Vagina (tissue), 2 donors: ENCODE measurements around the gene C11orf71. TPM values are rescaled to one million over a fixed set of nuclear protein-coding genes. Genes with fewer than 3 reads are reported as not detected.

Source experiments
- DNase-seq, 2 donors: peaks; one replicate each; pipeline ENCODE4 v3.0.0-alpha.2; 2017; ENCODE audit errors: extremely low spot score in 2 of 2
- H3K27ac ChIP-seq: fragments of 200-600 bp; sonication (generic); one replicate; pipeline ENCODE4 v1.5.1; 2019
- H3K27me3 ChIP-seq: fragments of 200-600 bp; sonication (generic); one replicate; pipeline ENCODE4 v1.5.1; 2019
- H3K36me3 ChIP-seq, 2 donors: fragments of 200-600 bp; sonication (generic); one replicate each; pipeline ENCODE4 v1.5.1; 2017 to 2019
- H3K4me1 ChIP-seq: fragments of 200-600 bp; sonication (generic); one replicate; pipeline ENCODE4 v1.5.1; 2019
- H3K4me3 ChIP-seq, 2 donors: fragments of 200-600 bp; sonication (generic); 1 replicate in 1 of 2; 2 replicates in 1 of 2; pipeline ENCODE4 v1.5.1; 2016 to 2019
- H3K9me3 ChIP-seq: fragments of 200-600 bp; sonication (generic); one replicate; pipeline ENCODE4 v1.5.1; 2019
- CTCF ChIP-seq, 3 experiments: fragments of 450-650 bp in 2 of 3; fragments of 200-600 bp in 1 of 3; sonication (generic) in 1 of 3; IDR thresholded peaks; one replicate each; pipeline ENCODE4 v1.5.1; 2017 to 2019; ENCODE audit warnings: antibody characterized with exemption in 3 of 3, mild to moderate bottlenecking in 2 of 3, moderate library complexity in 2 of 3
- POLR2A ChIP-seq, 2 donors: fragments of 450-650 bp; IDR thresholded peaks; one replicate each; pipeline ENCODE4 v1.6.1; 2017; ENCODE audit warnings: antibody characterized with exemption in 2 of 2, mild to moderate bottlenecking in 2 of 2, moderate library complexity in 2 of 2
- POLR2AphosphoS5 ChIP-seq, 2 donors: sonication (generic); formaldehyde crosslinking; IDR thresholded peaks; one replicate each; pipeline ENCODE4 v1.9.0; 2017; ENCODE audit warnings: antibody characterized with exemption in 2 of 2, mild to moderate bottlenecking in 2 of 2, low read depth in 1 of 2; ENCODE audit not compliant: insufficient read depth in 1 of 2
- intact Hi-C: fragments of 100-400 bp; cut with DNase I; formaldehyde crosslinking; loops from one replicate; pipeline ENCODE4 v1.15.1; 2023
- total RNA-seq: library from RNA; depleted of rRNA; stranded (reverse); fragments of >200 nt; gene quantifications from one replicate; pipeline ENCODE4 v1.2.3, GENCODE V29; 2016

Gene C11orf71
- total RNA-seq, 1 donor from 2014 or later, result 2.7 TPM

GRCh38 chr11:114362326-114362725, 38.0 kb downstream of the C11orf71 start:
- Histone ChIP-seq H3K9me3 (no peaks in the 10 kb centered on the region), H3K4me1 (no peaks in the 10 kb centered on the region), H3K4me3 (no peak overlapping the region), H3K36me3 (no peaks in the 10 kb centered on the region), H3K27me3 (no peaks in the 10 kb centered on the region), H3K27ac (no peak overlapping the region)
- DNase-seq, result no peak
- intact Hi-C loops, result no loop called here
- no peak for TF ChIP-seq CTCF (IDR thresholded peaks at IDR 0.05)
- TF ChIP-seq POLR2A (IDR thresholded peaks at IDR 0.05), result no peak
- TF ChIP-seq POLR2AphosphoS5 (IDR thresholded peaks at IDR 0.05; ENCODE audit: insufficient read depth in 1 of 2, low read depth in 1 of 2), result no peak

- Histone ChIP-seq H3K4me3 (no peak overlapping the region), H3K27ac (no peak overlapping the region), H3K27me3 (no peaks in the 10 kb centered on the region), H3K9me3 (no peaks in the 10 kb centered on the region), H3K36me3 (no peaks in the 10 kb centered on the region), H3K4me1 (no peaks in the 10 kb centered on the region)
- no peak for DNase-seq
- TF ChIP-seq POLR2AphosphoS5 (IDR thresholded peaks at IDR 0.05; ENCODE audit: insufficient read depth in 1 of 2, low read depth in 1 of 2) (no peak), POLR2A (IDR thresholded peaks at IDR 0.05) (no peak), CTCF (IDR thresholded peaks at IDR 0.05) (no peak)
- intact Hi-C loops, result no loop called here
Measured at GRCh38 chr11:114359342-114359741, 41.0 kb downstream of the C11orf71 start.

- Histone ChIP-seq H3K4me1 (no peaks in the 10 kb centered on the region), H3K27me3 (no peaks in the 10 kb centered on the region), H3K4me3 (no peak overlapping the region), H3K9me3 (no peaks in the 10 kb centered on the region), H3K36me3 (no peaks in the 10 kb centered on the region), H3K27ac (no peak overlapping the region)
- TF ChIP-seq POLR2A (IDR thresholded peaks at IDR 0.05) (no peak), POLR2AphosphoS5 (IDR thresholded peaks at IDR 0.05; ENCODE audit: insufficient read depth in 1 of 2, low read depth in 1 of 2) (no peak), CTCF (IDR thresholded peaks at IDR 0.05) (no peak)
- no peak for DNase-seq
- intact Hi-C loops, result no loop called here
Measured at GRCh38 chr11:114358716-114359115, 41.6 kb downstream of the C11orf71 start.

GRCh38 chr11:114354076-114354475, 46.2 kb downstream of the C11orf71 start:
- TF ChIP-seq POLR2A (IDR thresholded peaks at IDR 0.05) (no peak), POLR2AphosphoS5 (IDR thresholded peaks at IDR 0.05; ENCODE audit: insufficient read depth in 1 of 2, low read depth in 1 of 2) (no peak), CTCF (IDR thresholded peaks at IDR 0.05) (no peak)
- H3K27me3 ChIP-seq, result no peaks in the 10 kb centered on the region
- no peak for DNase-seq
- intact Hi-C loops, result no loop called here
- H3K9me3 ChIP-seq, result no peaks in the 10 kb centered on the region
- H3K27ac ChIP-seq, result no peak overlapping the region
- no peaks in the 10 kb centered on the region for H3K36me3 ChIP-seq
- H3K4me1 ChIP-seq, result no peaks in the 10 kb centered on the region
- no peak overlapping the region for H3K4me3 ChIP-seq

- intact Hi-C loops, result no loop called here
- no peak overlapping the region for H3K27ac ChIP-seq
- TF ChIP-seq CTCF (IDR thresholded peaks at IDR 0.05) (no peak), POLR2A (IDR thresholded peaks at IDR 0.05) (no peak), POLR2AphosphoS5 (IDR thresholded peaks at IDR 0.05; ENCODE audit: insufficient read depth in 1 of 2, low read depth in 1 of 2) (no peak)
- DNase-seq, result no peak
- no peak overlapping the region for H3K4me3 ChIP-seq
- H3K27me3 ChIP-seq, result no peaks in the 10 kb centered on the region
- H3K4me1 ChIP-seq, result peaks cover 1% of the 10 kb centered on the region
- H3K9me3 ChIP-seq, result no peaks in the 10 kb centered on the region
- no peaks in the 10 kb centered on the region for H3K36me3 ChIP-seq
Measured at GRCh38 chr11:114353443-114353842, 46.9 kb downstream of the C11orf71 start.
